IPS-20b (cell line): Measurements from ENCODE around the gene AIF1L.

Experiments
- H3K27ac ChIP-seq: one replicate; pipeline ENCODE4 v1.5.1; 2013; ENCODE audit warnings: low read length
- H3K27me3 ChIP-seq: 2 replicates; pipeline ENCODE4 v1.6.1; 2013; ENCODE audit warnings: mild to moderate bottlenecking, low read length, inconsistent platforms; ENCODE audit not compliant: insufficient read depth
- H3K36me3 ChIP-seq: 2 replicates; pipeline ENCODE4 v1.6.1; 2013; ENCODE audit warnings: low read depth, mild to moderate bottlenecking, inconsistent platforms, low read length, moderate library complexity; ENCODE audit not compliant: insufficient read depth
- H3K4me1 ChIP-seq: 2 replicates; pipeline ENCODE4 v1.6.1; 2013; ENCODE audit warnings: mild to moderate bottlenecking, control low read depth, inconsistent platforms, low read length, moderate library complexity; ENCODE audit not compliant: insufficient read depth
- H3K4me3 ChIP-seq: 2 replicates; pipeline ENCODE4 v1.5.1; 2013; ENCODE audit warnings: mild to moderate bottlenecking, low read length, inconsistent platforms
- H3K9ac ChIP-seq: 2 replicates; pipeline ENCODE4 v1.6.1; 2013; ENCODE audit warnings: low read depth, mild to moderate bottlenecking, inconsistent platforms, low read length, moderate library complexity
- H3K9me3 ChIP-seq: 2 replicates; pipeline ENCODE4 v1.6.1; 2013; ENCODE audit warnings: mild to moderate bottlenecking, low read depth, low read length, inconsistent platforms; ENCODE audit not compliant: insufficient read depth

The AIF1L gene

GRCh38 chr9:131062969-131063368, 33.4 kb upstream of the AIF1L start:
- H3K36me3 ChIP-seq = no peaks in the 10 kb centered on the region
- no peak overlapping the region for H3K27ac ChIP-seq
- no peaks in the 10 kb centered on the region for H3K27me3 ChIP-seq
- no peak overlapping the region for H3K4me3 ChIP-seq
- no peaks in the 10 kb centered on the region for H3K4me1 ChIP-seq
- no peaks in the 10 kb centered on the region for H3K9me3 ChIP-seq
- no peak overlapping the region for H3K9ac ChIP-seq

DNA sequence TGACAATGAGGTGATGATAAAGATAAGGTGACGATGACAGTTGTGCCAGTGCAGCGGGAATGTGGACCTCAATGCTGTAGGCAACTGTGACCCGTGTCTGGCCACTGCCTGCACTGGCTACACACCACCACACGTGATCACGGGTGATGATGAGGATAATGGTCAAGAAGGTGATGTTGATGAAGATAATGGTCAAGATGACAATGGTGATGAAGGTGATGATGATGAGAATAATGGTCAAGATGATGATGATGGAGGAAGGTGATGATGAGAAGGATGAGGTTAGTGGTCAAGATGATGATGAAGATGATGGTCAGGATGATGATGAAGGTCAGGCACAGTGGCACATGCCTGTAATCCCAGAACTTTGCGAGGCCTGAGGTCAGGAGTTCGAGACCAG, 30.7 kb upstream of the AIF1L start:
- H3K4me1 ChIP-seq = no peaks in the 10 kb centered on the region
- no peaks in the 10 kb centered on the region for H3K36me3 ChIP-seq
- no peak overlapping the region for H3K4me3 ChIP-seq
- H3K27ac ChIP-seq = no peak overlapping the region
- no peaks in the 10 kb centered on the region for H3K9me3 ChIP-seq
- H3K27me3 ChIP-seq = no peaks in the 10 kb centered on the region
- H3K9ac ChIP-seq = no peak overlapping the region

- no peaks in the 10 kb centered on the region for H3K36me3 ChIP-seq
- no peaks in the 10 kb centered on the region for H3K27me3 ChIP-seq
- H3K4me1 ChIP-seq = no peaks in the 10 kb centered on the region
- no peaks in the 10 kb centered on the region for H3K9me3 ChIP-seq
- no peak overlapping the region for H3K27ac ChIP-seq
- H3K4me3 ChIP-seq = no peak overlapping the region
- no peak overlapping the region for H3K9ac ChIP-seq
Observed at GRCh38 chr9:131067625-131068024, 28.7 kb upstream of the AIF1L start.

DNA sequence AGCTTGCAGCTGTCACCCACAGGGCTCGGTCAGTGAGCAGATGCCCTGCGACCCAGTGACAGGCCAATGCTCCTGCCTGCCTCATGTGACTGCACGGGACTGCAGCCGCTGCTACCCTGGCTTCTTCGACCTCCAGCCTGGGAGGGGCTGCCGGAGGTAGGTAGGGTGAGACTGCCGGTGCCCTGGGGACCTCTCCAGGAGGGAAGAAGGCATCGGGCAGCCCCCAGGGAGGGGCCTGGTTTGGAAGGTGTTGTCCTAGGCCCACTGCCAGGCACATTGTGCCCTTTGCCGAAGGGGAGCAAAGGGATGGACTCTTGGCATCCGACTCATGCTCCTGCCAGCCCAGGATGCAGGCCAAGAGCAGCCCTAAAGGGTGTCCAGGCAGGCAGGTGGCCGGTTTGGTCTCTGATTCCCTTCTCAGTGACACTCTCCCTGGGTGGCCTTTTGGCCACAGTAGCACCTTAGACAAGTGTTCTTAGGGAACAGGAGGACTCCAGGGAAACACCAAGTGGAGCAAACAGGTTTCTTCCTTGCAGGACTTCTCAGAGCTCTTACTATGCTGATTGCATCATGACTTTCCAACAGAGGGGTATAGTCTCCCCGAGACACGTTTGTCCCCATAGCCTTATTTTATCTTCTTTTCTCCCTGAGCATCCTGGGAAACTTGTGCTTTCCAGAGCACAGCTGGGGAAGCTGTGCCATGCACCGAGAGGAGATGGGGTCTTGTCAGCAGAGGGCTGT, 28.1 kb upstream of the AIF1L start:
- Histone ChIP-seq H3K27ac (no peak overlapping the region), H3K4me1 (no peaks in the 10 kb centered on the region), H3K9me3 (no peaks in the 10 kb centered on the region), H3K27me3 (no peaks in the 10 kb centered on the region), H3K9ac (no peak overlapping the region), H3K36me3 (0 out of 2 replicates have a peak, but pooled peaks cover 3% of the 10 kb centered on the region), H3K4me3 (no peak overlapping the region)

DNA sequence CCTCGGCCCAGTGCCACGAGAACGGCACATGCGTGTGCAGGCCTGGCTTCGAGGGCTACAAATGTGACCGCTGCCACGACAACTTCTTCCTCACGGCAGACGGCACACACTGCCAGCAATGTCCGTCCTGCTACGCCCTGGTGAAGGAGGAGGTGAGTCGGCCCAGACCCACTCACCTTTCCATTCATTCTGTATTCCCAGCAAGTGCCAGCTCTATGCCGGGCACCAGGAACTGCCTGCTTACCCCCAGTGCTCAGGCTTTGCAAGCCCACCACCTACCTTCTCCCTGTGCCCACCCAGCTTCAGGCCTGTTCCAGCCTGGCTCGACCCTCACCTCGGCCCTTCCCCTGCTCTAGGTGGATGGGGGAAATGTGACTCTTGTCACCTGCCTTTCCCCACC, 26.6 kb upstream of the AIF1L start:
- 0 out of 2 replicates have a peak, but pooled peaks cover 6% of the 10 kb centered on the region for H3K36me3 ChIP-seq
- no peaks in the 10 kb centered on the region for H3K9me3 ChIP-seq
- H3K4me3 ChIP-seq = no peak overlapping the region
- no peaks in the 10 kb centered on the region for H3K27me3 ChIP-seq
- no peak overlapping the region for H3K27ac ChIP-seq
- H3K4me1 ChIP-seq = no peaks in the 10 kb centered on the region
- H3K9ac ChIP-seq = no peak overlapping the region

DNA sequence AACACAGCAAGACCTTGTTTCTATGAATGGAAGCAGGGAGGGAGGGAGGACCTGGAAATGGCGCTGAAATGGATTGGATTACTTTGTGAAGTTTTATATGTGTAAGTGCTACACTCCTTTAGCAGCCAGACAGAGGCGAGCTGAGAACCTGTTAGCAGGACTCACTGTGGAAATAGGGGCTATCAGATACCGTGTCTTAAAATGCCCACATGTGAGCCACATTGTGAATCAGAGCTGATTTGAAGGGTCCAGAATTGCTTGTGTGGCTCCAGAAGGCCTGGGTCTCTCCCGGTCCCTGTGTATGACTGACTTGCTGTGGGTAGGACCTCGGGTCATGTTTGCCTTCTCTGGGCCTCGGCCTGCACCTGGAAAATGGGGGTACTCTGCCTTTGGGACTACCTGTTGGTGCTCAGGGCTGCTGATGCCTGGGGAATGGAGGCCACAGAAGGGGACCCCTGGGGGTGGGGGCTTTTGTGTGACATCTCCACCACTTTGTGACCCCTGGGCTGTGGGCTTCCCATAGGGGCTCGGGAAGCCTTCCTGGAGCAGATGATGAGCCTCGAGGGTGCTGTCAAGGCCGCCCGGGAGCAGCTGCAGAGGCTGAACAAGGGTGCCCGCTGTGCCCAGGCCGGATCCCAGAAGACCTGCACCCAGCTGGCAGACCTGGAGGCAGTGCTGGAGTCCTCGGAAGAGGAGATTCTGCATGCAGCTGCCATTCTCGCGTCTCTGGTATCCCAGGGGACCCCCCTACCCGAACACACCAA, 24.0 kb upstream of the AIF1L start:
- H3K4me3 ChIP-seq = no peak overlapping the region
- H3K27me3 ChIP-seq = no peaks in the 10 kb centered on the region
- H3K27ac ChIP-seq = no peak overlapping the region
- H3K9ac ChIP-seq = no peak overlapping the region
- H3K9me3 ChIP-seq = no peaks in the 10 kb centered on the region
- H3K4me1 ChIP-seq = no peaks in the 10 kb centered on the region
- H3K36me3 ChIP-seq = 0 out of 2 replicates have a peak, but pooled peaks cover 6% of the 10 kb centered on the region

- H3K4me1 ChIP-seq = no peaks in the 10 kb centered on the region
- H3K4me3 ChIP-seq = no peak overlapping the region
- H3K9me3 ChIP-seq = no peaks in the 10 kb centered on the region
- H3K27me3 ChIP-seq = no peaks in the 10 kb centered on the region
- no peak overlapping the region for H3K27ac ChIP-seq
- H3K9ac ChIP-seq = no peak overlapping the region
- H3K36me3 ChIP-seq = 0 out of 2 replicates have a peak, but pooled peaks cover 6% of the 10 kb centered on the region
Observed at GRCh38 chr9:131072871-131073237, 23.5 kb upstream of the AIF1L start.

DNA sequence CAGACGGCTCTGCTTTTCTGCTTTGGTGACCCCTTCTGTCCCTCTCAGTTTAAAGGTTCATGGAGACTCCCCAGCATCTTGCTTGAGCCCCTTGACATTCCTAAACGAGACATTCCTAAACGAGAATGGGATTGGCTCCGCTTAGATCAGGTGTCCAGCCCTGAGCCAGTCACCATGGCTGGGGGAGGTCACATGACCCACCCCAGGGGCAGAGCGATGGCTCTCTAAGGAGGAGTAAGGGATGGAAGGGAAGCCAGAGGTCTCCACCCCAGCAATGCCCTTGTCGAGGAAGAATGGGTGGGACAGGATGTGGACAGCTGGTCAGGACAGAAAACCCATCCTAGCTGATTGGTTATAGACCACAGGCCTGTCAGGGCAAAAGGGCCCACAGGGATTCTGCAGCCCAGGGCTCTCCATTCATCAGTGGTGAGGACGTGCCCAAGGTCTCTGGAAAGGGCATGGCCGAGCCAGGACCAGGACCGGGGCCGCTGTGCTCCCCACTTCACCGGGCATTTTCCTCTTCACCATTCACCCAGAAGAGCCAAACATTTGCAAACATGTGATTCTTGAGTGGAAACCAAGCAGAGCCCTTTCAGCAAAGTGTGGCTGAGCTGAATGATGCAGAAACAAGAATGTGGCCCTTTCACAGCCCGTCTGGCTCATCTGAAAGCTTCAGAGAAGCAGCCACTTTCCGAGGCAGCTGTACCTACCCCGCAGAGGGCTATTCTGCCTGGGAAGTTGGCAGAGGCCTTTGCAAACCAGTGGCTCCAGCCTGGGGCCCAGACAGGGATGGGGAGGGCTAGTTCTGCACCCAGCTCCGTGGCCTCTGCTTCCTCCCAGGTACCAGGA, 19.8 kb upstream of the AIF1L start:
- Histone ChIP-seq H3K9me3 (no peaks in the 10 kb centered on the region), H3K4me3 (no peak overlapping the region), H3K4me1 (no peaks in the 10 kb centered on the region), H3K9ac (no peak overlapping the region), H3K27me3 (no peaks in the 10 kb centered on the region), H3K36me3 (0 out of 2 replicates have a peak, but pooled peaks cover 6% of the 10 kb centered on the region), H3K27ac (no peak overlapping the region)

DNA sequence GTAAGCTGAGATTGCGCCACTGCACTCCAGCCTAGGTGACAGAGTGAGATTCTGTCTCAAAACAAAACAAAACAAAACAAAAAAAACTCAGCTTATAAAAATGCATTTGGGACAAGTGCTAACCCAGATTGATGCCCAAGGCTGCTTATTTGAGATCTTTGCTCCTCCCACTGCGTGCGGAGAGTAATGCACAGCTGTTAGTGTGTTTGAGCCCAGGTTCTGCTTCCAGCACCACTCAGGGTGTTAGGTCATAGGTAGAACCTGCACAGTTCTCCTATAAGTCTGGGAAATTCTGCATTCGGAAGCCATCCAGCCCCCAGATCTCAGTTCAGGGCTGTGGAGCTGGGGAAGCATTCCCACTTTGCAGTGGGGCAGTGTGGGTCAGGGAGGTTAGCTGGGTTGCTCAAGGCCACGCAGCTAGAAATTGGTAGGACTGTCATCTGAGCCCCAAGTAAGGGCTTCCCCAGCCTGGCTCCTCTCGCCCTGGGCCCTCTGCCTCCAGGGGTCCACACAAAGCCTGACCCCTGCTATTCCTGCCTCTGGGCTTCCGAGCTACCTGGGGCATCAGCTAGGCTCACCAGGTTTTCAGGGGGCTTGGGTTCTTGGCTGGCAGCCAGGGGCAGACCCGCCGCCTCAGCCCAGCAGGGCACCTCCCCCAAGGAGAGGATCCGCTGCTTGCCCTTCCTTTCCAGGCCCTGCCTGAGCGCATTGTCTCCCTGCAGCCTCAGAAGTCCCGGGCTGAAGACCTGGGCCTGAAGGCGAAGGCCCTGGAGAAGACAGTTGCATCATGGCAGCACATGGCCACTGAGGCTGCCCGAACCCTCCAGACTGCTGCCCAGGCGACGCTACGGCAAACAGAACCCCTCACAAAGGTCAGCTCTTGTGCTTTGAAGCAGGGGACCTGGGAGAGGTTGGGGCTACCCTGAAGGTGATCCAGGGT, 17.6 kb upstream of the AIF1L start:
- no peak overlapping the region for H3K9ac ChIP-seq

GRCh38 chr9:131080589-131080988, 15.7 kb upstream of the AIF1L start:
- Histone ChIP-seq H3K9me3 (no peaks in the 10 kb centered on the region), H3K27ac (no peak overlapping the region), H3K9ac (no peak overlapping the region), H3K36me3 (no peaks in the 10 kb centered on the region), H3K4me1 (no peaks in the 10 kb centered on the region), H3K27me3 (no peaks in the 10 kb centered on the region), H3K4me3 (no peak overlapping the region)

More for the DNA sequence above, 17.6 kb upstream of the AIF1L start:
- no peak overlapping the region for H3K27ac ChIP-seq
- no peaks in the 10 kb centered on the region for H3K9me3 ChIP-seq
- no peaks in the 10 kb centered on the region for H3K4me1 ChIP-seq
- no peaks in the 10 kb centered on the region for H3K27me3 ChIP-seq
- no peaks in the 10 kb centered on the region for H3K36me3 ChIP-seq
- H3K4me3 ChIP-seq = no peak overlapping the region

- no peaks in the 10 kb centered on the region for H3K4me1 ChIP-seq
- no peaks in the 10 kb centered on the region for H3K9me3 ChIP-seq
- no peak overlapping the region for H3K4me3 ChIP-seq
- H3K9ac ChIP-seq = no peak overlapping the region
- no peaks in the 10 kb centered on the region for H3K36me3 ChIP-seq
- H3K27ac ChIP-seq = no peak overlapping the region
- no peaks in the 10 kb centered on the region for H3K27me3 ChIP-seq
Observed at GRCh38 chr9:131081868-131082267, 14.5 kb upstream of the AIF1L start.
